Measurements from ENCODE around the gene PCDH7. TPM values are rescaled to one million over a fixed set of nuclear protein-coding genes. Genes with fewer than 3 reads are reported as not detected.
A peak's percentile ranks its signal among the peaks of the same experiment; 100 is the strongest.

PCDH7 gene
- polyA plus RNA-seq, 12 donors, result 26.0 to 42.9 (median 29.5) TPM; not detected in 1

DNA sequence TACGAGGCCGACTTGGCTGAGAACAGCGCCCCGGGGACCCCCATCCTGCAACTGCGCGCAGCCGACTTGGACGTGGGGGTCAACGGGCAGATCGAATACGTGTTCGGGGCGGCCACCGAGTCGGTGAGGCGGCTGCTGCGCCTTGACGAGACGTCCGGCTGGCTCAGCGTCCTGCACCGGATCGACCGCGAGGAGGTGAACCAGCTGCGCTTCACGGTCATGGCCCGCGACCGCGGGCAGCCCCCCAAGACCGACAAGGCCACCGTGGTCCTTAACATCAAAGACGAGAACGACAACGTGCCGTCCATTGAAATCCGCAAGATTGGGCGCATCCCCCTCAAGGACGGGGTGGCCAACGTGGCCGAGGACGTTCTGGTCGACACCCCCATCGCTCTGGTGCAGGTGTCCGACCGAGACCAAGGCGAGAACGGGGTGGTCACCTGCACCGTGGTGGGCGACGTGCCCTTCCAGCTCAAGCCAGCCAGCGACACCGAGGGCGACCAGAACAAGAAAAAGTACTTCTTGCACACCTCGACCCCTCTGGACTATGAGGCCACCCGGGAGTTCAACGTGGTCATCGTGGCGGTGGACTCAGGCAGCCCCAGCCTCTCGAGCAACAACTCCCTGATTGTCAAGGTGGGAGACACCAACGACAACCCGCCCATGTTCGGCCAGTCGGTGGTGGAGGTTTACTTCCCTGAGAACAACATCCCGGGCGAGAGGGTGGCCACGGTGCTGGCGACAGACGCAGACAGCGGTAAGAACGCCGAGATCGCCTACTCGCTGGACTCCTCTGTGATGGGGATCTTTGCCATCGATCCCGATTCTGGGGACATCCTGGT is 2.4 kb downstream of the PCDH7 start:
- DNase-seq, result no peak

DNA sequence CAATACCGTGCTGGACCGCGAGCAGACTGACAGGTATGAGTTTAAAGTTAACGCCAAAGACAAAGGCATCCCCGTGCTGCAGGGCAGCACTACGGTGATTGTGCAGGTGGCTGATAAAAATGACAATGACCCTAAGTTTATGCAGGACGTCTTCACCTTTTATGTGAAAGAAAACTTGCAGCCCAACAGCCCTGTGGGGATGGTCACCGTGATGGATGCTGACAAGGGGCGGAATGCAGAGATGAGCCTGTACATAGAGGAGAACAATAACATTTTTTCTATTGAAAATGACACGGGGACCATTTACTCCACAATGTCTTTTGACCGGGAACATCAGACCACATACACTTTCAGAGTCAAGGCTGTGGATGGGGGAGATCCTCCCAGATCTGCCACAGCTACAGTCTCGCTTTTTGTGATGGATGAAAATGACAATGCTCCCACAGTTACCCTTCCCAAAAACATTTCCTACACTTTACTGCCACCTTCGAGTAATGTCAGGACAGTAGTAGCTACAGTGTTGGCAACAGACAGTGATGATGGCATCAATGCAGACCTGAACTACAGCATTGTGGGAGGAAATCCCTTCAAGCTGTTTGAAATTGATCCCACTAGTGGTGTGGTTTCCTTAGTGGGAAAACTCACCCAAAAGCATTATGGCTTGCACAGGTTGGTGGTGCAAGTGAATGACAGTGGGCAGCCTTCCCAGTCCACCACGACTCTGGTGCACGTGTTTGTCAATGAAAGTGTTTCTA is 3.2 kb downstream of the PCDH7 start:
- DNase-seq, result no peak

DNA sequence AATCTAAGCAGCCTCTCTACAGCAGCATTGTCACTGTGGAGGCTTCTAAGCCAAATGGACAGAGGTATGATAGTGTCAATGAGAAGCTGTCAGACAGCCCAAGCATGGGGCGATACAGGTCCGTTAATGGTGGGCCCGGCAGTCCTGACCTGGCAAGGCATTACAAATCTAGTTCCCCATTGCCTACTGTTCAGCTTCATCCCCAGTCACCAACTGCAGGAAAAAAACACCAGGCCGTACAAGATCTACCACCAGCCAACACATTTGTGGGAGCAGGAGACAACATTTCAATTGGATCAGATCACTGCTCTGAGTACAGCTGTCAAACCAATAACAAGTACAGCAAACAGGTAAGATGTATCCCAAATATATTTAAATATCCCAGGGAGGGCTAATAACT is 4.1 kb downstream of the PCDH7 start:
- no peak for DNase-seq

DNA sequence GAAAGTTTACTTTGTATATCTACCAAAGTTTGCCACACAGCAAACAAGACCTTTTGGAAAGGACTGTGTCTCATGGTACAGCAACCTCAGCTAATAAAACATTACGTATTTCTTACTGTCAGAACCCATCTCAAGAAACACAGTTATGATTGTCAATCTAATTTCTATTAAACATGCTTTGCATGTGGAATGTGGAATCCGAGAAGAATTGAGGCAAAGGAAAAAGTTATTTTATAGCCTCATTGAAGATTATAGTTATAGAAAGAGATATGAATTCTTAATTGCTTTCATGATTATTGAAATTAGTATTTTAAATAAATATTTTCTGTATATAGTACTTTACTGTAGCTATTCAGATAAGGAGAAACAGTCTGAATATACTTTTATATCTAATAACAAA is 5.4 kb downstream of the PCDH7 start:
- no peak for DNase-seq

DNA sequence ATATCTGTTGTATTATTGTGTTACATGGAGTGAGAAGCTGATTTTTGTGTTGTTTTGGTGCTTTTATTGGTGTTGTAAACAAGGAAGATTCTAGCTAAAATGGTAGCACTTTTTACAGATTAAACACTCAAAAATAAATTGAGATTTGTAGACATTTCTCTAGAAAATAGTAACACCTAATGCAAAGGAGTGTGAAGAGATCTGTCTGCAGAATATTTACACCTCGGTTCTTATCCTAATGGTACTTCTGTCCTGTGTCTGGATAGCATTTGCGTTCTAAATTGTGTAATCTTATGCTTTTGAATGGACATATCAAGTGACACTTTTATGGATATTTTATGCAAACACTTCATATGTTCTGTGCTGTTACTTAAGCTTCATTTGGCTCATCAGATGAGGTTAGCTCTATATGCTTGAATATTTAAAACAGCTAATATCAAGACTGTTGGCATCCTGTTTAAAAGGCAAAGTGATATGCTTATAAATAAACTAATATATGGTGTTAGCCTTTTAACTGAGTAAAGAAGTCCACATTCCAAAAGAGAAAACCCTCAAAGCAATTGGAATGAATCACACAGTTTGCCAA is 6.0 kb downstream of the PCDH7 start:
- no peak for DNase-seq

DNA sequence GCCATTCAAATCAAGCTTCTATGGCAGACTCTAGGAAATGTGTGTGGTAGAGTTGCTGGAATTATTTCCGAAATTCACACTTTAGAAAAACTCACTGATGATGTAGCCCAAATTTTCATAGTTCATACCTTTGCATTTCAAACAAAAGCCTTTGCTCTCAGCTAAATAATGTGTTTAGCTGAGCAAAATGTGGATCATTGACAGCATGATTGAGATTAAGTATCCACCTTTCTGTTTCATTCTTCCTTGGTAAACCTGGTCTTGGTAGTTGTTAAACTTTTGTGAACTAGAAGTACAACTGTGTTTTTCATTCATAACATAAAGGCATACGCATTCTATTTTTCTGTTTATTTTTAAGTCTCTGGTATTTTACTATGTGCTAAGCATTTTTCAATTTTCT is 7.2 kb downstream of the PCDH7 start:
- no peak for DNase-seq

DNA sequence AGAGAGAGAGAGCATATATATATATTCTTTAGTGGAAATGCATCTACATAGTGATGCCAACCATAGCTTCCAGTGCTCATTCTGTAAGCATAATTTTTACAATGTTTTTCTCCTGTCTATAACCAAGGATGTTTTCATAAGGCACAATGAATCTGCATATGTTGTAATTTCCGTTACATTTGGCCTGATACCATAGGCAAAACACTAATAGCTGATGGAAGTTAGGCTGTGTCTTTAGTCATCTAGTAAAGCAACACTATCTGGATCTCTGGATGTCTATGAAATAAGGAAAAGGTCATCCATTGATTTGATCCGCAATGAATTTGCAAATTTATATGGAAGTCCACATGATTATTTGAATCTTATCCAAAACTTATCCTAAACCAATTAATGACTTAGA is 8.1 kb downstream of the PCDH7 start:
- DNase-seq, result no peak

DNA sequence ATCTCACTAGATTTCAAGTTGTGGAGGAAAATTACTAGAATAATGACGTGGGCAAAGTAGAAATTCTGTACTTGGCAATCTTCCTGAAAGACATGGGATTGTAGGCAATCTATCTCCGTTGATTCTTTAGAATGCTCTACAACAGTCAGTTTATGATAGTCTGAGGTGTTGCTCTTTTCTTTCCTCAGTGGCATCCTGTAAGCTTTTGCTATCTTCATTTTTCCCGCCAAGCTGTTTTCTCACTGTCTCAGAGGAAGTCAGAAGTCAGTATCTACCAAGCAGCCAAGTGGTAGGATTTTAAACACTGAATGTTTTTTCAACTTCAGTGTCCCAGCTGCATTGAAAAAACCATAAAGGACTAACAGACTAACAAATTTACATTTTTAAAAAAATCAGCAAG is 23.7 kb downstream of the PCDH7 start:
- DNase-seq, result no peak

DNA sequence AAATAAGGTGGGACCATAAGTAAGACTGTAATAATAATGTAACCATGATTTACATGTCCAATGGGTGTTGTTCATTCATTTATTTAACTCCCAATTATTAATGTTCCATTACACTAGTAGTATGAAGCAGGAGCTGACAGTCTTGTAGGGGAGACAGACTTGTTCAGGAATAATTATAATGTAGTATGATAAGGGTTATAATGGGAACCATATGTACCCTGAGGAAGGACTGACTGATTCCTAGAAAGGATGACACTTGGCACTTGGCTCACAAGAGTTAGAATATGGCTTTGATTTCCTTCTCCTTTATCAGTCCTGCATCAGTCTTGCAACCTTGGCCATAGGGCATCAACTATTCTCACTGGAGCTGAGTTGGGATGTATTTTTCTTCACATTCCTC is 24.2 kb downstream of the PCDH7 start:
- DNase-seq, result no peak

DNA sequence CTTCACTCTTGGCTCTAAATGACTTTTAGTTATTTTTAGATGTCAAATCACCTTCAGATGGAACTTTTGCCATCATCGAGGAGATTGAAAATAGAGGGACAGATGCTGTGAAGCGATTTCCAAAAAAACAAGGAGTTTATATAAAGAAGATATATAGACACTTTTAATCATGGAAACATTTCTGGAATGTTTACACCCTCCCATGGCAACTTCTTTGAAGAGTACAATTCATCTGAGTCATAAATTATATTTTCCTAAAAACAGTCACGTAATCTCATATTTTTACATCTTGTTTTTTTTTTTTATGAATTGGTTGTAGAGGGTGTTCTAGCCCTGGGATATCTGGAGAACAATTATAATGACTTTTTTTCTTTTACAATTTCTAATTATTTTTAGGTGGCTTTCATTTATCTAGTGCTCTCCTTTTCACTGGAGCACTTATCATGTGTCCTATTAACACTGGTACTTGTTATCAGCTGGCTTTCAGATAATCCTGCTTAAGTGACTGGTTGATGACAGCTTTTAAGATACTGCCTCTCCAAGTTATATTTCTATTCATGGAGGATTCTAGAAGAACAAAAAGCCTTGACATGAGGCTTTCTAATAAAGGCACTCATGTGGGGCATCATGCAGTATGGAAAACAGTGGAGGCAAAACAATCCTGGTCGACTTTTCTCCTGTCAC is 24.9 kb downstream of the PCDH7 start:
- no peak for DNase-seq

DNA sequence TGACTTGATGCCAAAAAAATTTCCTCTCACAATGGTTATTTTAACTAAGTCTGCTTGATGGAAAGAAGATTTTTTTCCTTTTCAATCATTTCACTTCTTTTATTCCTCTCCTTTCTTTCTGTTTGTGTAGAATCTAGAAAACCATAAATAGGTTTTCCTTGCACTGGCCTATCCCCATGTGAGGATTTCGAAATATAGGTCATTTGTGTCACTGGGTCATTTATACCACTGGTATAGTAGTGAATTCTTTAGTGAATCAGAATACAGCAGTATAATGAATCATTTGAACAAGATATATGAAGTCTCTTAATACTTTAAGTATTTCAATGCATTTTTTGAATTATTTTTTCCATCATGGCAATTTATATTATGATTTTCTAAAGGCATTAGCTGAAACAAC is 26.6 kb downstream of the PCDH7 start:
- DNase-seq, result no peak

DNA sequence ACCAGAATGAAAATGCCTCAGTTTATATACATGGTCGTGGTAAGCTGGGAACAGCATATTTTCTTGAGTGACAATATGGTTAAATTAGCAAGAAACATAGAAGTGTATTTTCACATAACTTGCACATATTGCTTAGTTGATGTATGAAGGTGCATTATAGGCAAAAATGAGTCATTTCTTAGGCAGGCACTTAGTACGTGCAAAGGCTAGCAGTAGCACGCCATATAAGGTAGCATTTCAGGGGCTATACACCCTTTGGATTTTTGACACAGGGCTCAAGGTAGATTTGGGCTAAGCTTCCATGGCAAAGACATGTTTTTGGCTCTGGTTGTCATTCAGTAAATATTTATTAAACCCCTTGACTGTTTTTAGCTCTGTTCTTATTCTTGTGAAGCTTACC is 33.1 kb downstream of the PCDH7 start:
- no peak for DNase-seq

DNA sequence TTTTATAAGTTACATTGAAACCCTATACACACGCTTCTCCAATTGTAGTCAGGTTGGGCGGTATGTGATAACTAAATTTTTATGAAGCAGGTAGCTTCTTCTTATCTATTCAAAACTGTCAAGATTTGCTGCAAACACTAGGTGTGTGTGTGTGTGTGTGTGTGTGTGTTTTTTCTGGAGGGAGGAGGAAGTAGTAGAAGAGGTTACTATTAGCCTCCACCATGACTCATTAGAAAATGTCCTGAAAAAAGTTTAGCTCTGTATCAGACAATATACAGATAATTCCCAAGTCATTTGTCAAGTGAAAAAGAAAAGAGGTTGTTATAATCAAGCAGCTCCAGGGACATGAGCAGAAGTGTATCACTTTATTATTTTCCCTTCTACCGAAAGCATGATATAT is 33.9 kb downstream of the PCDH7 start:
- no peak for DNase-seq

DNA sequence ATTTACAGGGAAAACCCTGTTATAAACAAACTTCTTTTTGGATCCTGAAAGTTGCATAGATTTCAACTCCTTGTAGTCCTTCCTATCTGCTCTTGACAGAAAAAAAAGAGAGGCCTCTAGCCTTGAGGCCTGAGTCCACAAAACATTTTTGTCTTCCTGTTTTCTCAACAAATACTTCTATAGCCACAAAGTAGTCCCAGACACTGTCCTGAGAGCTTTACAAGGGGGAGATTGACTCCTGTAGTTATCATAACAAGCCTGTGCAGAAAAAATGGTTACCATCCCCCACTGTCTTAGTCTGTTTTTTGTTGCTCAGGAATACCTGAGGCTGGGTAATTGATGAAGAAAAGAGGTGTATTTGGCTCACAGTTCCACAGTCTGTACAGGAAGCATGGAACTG is 35.2 kb downstream of the PCDH7 start:
- DNase-seq, result no peak

DNA sequence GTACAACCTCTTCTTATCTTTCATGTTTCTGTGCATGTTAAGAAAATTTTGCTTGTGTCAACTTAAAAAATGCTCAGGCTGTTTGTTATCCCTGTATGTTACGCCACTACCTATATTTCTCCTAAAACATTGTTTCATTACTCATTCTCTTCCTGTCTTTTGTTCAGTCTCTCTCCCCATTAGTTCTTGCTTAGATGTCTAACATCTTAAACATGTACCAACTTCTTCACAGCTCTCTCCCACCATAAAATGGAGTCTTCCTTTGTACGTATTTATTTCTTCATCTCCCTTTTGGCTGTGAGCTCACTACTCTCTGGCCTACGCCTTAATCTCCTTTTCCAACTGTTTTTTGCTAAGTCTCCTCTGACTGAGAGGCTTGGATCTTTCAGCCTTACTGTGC is 36.4 kb downstream of the PCDH7 start:
- no peak for DNase-seq

DNA sequence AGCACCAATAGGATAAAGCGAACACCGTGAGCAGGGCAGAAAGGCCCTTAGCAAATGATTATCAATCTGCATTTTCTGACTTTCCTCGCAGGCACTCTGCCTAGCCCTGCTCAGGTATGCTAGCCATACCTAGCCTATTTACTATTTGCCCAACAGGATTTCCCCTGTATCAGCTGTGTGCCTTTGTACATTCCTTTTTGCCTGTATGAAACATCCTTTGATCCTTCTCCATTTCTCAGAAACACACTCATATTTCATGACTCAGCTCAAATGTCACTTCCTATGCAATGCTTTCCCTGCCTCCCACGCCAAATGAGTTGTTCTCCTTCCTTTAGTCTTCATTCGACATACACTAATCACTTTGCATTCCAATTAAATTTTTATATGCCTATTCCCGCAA is 37.2 kb downstream of the PCDH7 start:
- DNase-seq, result no peak

DNA sequence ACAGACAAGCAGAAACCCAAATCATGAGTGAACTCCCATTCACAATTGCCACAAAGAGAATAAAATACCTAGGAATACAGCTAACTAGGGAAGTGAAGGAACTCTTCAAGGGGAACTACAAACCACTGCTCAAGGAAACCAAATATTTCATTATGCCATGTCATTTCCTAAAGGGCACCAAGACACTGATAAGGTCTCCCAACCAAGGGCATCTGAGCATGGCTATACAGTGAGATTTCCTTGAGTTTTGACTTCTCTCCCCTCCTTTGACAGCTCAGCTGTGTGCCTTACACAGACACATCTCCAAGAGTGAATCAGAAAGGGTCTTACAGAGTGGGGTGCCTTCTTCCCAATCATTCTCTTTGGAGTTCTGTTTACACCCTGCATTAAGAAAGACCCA is 40.4 kb downstream of the PCDH7 start:
- no peak for DNase-seq

DNA sequence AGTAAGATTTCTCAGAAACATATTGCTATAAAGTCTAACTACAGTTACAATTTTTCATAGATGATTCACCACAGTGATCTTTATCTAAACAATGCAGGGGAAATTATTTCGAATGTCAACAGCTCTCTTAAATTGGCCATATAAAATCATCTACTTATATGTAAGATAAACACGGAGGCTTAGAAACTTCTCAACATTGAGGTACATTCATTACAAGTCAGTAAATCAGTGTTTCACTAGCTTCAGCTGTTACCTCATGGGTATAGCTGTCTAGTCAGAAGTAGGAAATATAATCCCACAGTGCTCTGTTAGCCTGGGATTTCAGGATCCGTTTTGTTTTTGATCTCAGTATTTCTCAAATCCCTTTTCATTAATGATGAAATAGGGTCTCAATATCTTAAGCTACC is 43.2 kb downstream of the PCDH7 start:
- DNase-seq, result no peak

DNA sequence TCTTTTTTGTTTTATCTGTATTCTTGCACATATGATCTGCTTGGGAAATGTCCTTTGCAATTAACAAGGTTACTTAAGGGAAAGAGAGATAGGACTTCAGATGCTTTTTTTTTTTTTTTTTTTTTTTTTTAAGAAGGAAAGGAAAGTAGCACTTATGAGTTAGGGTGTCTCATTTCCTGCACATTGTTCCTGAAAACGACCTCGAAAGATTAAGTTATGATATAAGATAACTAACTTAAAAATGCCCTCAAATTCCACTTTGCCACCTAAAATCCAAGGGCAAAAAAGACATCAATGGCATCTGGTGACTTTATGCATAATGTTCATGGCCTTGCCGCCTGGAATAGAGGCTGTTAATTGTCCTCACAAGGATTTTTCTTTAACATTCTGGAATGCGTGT is 44.9 kb downstream of the PCDH7 start:
- DNase-seq, result no peak

DNA sequence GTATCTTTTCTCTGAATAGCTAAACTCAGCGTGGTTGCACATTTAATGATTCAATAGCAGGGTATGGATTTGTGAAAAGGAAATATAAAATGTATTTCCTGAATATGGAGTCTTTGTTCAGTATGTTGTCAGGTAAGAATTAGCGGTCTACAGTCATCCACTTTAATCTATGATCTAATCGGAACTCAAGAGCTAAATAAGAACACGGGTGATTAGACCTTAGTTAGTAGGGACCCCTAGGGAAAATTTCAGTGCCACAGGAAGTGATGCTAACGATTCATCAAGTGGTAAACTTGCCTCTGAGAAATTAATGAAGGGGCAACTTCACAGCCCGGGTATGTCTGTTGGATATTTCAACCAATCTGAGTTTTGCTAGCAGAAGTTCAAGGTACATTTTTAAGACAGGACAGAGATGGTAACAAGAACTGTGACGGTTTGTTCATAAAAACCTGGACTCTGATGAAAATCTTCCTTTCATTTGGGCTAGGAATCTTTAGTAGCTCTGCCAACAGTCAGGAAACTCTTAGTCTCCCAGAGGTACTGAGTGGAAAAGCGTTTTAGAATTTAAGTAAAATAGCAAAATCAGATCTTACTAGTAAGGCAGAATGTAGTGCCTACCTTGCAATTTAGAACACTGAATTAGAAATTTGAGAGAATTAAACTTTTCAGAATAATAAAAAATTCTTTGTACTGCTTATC is 47.1 kb downstream of the PCDH7 start:
- peak; percentile 71 for DNase-seq

DNA sequence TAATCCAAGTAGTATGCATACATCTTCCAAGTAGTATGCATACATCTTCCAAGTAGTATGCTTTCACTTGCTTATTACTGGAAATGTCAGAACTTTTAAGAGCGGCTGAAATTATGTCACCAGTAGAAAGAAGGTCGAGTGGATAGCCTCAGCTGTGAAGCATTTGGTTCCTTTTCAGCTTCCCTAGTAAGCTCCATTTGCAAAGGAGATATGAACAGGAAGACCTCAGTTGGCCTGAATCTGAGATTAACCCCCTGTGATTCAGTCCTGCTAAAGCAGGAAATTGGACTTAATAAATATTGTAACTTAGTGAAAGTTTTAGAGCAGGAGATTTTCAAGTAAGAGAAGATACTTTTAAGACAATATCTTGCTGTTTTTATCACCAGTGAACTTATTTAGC is 48.1 kb downstream of the PCDH7 start:
- DNase-seq, result peak; percentile 78

DNA sequence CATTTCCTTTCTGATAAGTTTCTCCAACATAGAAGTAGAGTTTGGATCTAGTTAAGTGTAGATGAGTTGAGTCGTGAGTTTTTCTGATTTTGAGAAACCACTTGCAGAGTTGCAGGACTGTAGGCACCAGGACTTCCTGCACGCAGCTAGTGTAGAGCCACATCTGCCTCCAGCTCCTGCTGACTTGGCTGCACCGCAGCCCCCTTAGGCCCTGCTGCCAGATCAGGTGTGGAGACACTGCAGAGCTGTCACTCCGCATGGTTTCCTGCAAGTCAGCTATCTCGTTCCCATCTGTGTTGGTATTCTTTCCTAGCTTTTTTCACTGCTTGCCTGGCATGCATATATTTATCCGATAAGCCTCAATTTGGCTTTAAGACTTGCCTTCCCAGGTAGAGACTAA is 48.9 kb downstream of the PCDH7 start:
- no peak for DNase-seq

Data from muscle of arm (tissue), 12 donors.